Memory B cell (primary cell): ENCODE measurements around the gene ZNF526.

Experiments
- ATAC-seq: fragments of 150-1000 bp; cut with Tn5 transposase; 2 replicates; pipeline ENCODE4 v1.10.0; 2021; ENCODE audit warnings: low read depth, mild to moderate bottlenecking, moderate library complexity
- DNase-seq, 2 donors: peaks; one replicate each; pipeline ENCODE4 v3.0.0; 2022; ENCODE audit warnings: low spot score in 2 of 2
- H3K27ac Mint-ChIP-seq: one replicate; pipeline ENCODE4 v1.8.0; 2022; ENCODE audit warnings: mild to moderate bottlenecking, moderate library complexity, mixed read lengths
- H3K27me3 Mint-ChIP-seq: one replicate; pipeline ENCODE4 v1.8.0; 2022; ENCODE audit warnings: mixed read lengths
- H3K36me3 Mint-ChIP-seq: one replicate; pipeline ENCODE4 v1.8.0; 2022; ENCODE audit warnings: mild to moderate bottlenecking, mixed read lengths
- H3K4me1 Mint-ChIP-seq: one replicate; pipeline ENCODE4 v1.8.0; 2022; ENCODE audit warnings: mixed read lengths
- H3K4me3 Mint-ChIP-seq: one replicate; pipeline ENCODE4 v1.8.0; 2022; ENCODE audit warnings: mild to moderate bottlenecking, moderate library complexity, mixed read lengths
- H3K9me3 Mint-ChIP-seq: one replicate; pipeline ENCODE4 v1.8.0; 2022; ENCODE audit warnings: mixed read lengths

Gene ZNF526

DNA sequence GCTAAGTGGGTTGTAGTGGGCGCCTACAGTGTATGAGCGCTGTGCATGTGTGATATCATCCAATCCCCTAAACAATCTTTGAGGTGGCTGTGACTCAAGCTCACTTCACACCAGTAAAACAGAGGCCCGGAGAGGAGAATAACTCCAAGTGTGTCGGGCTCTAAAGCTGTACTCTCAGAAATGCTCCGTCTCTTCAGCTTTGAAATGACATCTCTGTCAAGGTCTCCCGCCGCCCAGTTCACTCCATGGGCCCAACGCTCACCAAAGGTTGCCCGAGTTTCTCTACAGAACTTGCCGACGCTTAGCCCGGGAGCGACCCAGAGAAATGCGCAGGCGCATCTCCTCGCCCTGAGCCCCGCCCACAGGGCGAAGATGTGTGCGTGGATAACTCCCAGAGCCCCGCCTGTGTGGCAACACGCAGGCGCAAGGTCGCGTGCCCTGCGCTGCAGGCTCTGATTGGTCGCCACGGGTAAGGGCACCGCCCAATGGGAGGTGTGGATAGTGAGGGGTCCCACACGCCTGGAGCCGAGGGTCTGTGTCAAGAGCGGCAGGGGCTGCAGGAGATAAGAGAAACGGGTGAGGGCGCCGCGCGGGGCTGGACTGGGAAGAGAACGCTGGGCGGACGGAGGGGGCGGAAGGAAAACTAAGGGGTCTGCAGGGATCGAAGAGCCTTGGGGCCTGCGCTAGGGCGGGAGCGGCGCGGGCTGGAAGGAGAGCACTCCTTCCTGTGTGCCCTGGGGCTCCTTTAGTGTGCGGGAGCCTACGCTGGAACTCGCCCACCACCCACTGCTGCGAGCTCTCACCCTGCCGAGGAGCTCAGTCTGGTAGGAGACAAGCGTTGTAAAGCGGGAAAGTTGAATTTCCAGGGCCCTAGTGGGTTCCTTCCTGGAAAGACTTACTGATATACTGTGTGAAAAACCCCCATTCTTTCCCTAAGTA, at the start of gene ZNF526:
Gene ZNF526 (plus strand): TSS at position 501 of the 939 bp plus-strand sequence. CDS start 4,092 bp downstream, outside the sequence.
- Mint-ChIP-seq H3K36me3 (peaks cover 6% of the 10 kb centered on the region), H3K9me3 (no peaks in the 10 kb centered on the region), H3K4me3 (peak within 1 kb of the TSS; percentile 94), H3K4me1 (peaks cover 44% of the 10 kb centered on the region), H3K27ac (peak within 1 kb of the TSS; percentile 91), H3K27me3 (no peaks in the 10 kb centered on the region)
- DNase-seq (peak; percentile 92 to 95), ATAC-seq (peak; percentile 76)

GRCh38 chr19:42170715-42171114, 49.4 kb upstream of the ZNF526 start:
- no peak for DNase-seq
- Mint-ChIP-seq H3K36me3 (no peaks in the 10 kb centered on the region), H3K27me3 (peaks cover 1% of the 10 kb centered on the region), H3K4me3 (no peak overlapping the region), H3K9me3 (no peaks in the 10 kb centered on the region), H3K4me1 (peaks cover 4% of the 10 kb centered on the region), H3K27ac (no peak overlapping the region)
- no peak for ATAC-seq

GRCh38 chr19:42172261-42172660, 47.9 kb upstream of the ZNF526 start:
- H3K27ac Mint-ChIP-seq: no peak overlapping the region
- DNase-seq (no peak), ATAC-seq (no peak)
- no peaks in the 10 kb centered on the region for H3K36me3 Mint-ChIP-seq
- peaks cover 6% of the 10 kb centered on the region for H3K27me3 Mint-ChIP-seq
- no peak overlapping the region for H3K4me3 Mint-ChIP-seq
- H3K4me1 Mint-ChIP-seq: peaks cover 12% of the 10 kb centered on the region
- H3K9me3 Mint-ChIP-seq: no peaks in the 10 kb centered on the region

DNA sequence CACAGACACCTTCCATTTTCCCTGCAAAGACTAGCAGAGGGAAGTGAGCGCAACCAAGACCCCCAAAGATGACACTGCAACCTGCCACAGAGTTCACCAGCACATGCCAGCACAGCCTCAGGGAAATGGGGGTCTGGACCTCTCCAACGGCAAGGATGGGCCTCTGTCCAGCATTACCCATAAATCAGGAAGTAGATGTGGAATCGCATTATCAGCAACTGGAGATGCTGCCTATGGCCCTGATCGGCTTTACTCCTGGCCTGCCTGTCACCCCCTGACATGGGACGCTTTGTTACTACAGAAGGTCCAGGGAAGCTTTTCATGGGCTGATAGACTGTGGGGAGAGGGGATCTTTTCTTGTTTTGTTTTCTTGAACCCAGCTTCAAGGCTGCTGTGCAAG, 46.4 kb upstream of the ZNF526 start:
- peaks cover 12% of the 10 kb centered on the region for H3K4me1 Mint-ChIP-seq
- no peak overlapping the region for H3K4me3 Mint-ChIP-seq
- no peak for ATAC-seq
- H3K27ac Mint-ChIP-seq: no peak overlapping the region
- H3K36me3 Mint-ChIP-seq: no peaks in the 10 kb centered on the region
- no peaks in the 10 kb centered on the region for H3K9me3 Mint-ChIP-seq
- peaks cover 6% of the 10 kb centered on the region for H3K27me3 Mint-ChIP-seq
- no peak for DNase-seq

GRCh38 chr19:42174188-42174587, 45.9 kb upstream of the ZNF526 start:
- H3K4me1 Mint-ChIP-seq: peaks cover 12% of the 10 kb centered on the region
- ATAC-seq (no peak), DNase-seq (no peak)
- no peaks in the 10 kb centered on the region for H3K9me3 Mint-ChIP-seq
- no peak overlapping the region for H3K27ac Mint-ChIP-seq
- no peaks in the 10 kb centered on the region for H3K36me3 Mint-ChIP-seq
- H3K27me3 Mint-ChIP-seq: peaks cover 6% of the 10 kb centered on the region
- H3K4me3 Mint-ChIP-seq: no peak overlapping the region

DNA sequence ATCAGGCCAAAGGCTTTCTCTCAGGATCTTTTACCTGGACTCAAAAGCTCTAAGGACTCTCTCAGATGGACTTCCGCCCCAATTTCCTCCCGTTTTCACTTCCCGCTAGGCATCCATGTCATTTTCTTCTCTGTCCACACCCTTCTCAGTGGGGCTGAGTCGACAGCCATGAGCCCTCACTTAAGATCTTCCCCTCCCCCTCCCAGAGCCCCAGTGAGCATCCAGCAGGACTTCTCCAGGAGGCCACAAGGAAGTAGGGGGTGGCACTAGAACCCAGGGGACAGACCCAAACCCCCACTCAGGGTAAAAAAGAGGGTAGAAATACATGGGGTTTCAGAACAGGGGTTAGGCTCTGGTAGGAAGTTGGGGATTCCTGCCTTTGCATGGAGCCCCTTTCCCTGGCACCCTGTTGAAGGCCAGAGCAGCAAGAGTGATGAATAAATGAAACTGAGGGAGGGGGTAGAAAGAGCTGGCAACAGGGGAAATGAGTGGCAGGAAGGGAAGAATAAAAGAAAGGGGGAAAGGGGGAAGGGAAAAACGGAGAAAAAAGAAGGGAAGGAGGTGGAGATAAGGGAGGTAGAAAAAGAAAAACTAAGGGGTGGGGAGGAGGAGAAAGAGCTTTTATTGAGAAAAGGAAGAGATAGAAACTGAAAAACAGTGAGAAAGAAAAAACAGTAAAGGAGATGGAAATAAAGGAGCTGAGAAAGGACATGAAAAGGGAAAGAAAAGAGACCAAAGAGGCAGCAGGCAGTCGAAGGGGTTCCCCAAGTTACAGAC, 45.0 kb upstream of the ZNF526 start:
- Mint-ChIP-seq H3K27me3 (peaks cover 8% of the 10 kb centered on the region), H3K4me1 (peaks cover 12% of the 10 kb centered on the region), H3K27ac (no peak overlapping the region), H3K4me3 (peak overlapping the region; percentile 95), H3K9me3 (no peaks in the 10 kb centered on the region), H3K36me3 (no peaks in the 10 kb centered on the region)
- no peak for DNase-seq
- ATAC-seq: no peak

GRCh38 chr19:42175952-42176648, 44.0 kb upstream of the ZNF526 start:
- no peaks in the 10 kb centered on the region for H3K36me3 Mint-ChIP-seq
- peaks cover 8% of the 10 kb centered on the region for H3K27me3 Mint-ChIP-seq
- no peak for DNase-seq
- H3K9me3 Mint-ChIP-seq: no peaks in the 10 kb centered on the region
- peaks cover 12% of the 10 kb centered on the region for H3K4me1 Mint-ChIP-seq
- no peak overlapping the region for H3K27ac Mint-ChIP-seq
- H3K4me3 Mint-ChIP-seq: peak overlapping the region; percentile 95
- peak; percentile 22 for ATAC-seq

DNA sequence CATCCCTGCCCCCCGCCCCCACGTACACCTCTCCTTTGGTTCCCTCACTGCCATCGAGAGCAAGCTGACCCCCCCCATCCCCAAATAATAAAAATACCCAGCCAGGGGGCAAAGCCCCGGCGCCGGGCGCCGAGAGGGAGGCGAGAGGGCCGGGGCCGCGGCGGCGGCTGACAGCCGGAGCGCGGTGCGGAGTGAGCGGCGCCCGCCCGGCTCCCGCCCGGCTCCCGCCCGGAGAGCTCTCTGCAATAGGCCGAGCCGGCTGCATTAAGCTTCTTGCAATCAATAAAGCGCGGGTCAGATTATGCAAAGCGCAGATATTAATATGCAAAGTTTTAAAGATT, 43.5 kb upstream of the ZNF526 start:
- Mint-ChIP-seq H3K4me3 (peak overlapping the region; percentile 95), H3K27ac (no peak overlapping the region), H3K27me3 (peaks cover 8% of the 10 kb centered on the region), H3K4me1 (peaks cover 12% of the 10 kb centered on the region), H3K9me3 (no peaks in the 10 kb centered on the region), H3K36me3 (no peaks in the 10 kb centered on the region)
- peak in 1 of 2 donors; percentile 50 for DNase-seq
- ATAC-seq: peak; percentile 41

DNA sequence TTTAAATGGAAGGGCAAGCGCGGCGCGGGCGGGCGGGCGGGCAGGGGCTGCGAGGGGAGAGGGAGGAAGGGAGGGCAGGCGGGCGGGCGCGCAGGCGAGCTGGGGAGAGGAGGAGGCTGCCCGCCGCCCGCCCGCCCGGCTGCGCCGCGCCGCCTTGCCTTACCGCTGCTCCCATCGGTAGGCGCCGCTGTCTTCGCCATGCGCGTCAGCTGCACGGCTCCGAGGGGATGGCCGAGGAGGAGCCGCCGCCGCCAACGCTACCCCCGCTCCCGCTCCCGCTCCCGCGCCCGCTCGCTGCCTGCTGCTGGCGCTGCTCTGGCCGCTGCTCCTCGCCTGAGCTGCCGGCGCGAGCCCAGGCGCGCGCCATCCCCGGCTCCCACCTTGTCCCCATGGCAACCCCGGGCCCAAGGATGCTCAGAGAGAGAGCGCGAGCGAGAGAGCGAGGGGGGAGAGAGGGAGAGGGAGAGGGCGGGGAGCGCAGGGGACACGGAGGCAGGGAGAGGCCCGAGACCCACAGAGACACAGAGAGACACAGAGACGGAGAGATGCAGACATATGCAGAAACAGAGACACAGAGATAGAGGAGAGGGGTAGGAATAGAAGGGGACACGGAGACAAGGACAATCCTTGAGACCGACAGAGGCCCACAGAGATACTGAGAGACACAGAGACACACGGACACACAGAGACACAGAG, 43.0 kb upstream of the ZNF526 start:
- Mint-ChIP-seq H3K9me3 (no peaks in the 10 kb centered on the region), H3K27ac (no peak overlapping the region), H3K4me1 (peaks cover 16% of the 10 kb centered on the region), H3K4me3 (no peak overlapping the region), H3K27me3 (peaks cover 8% of the 10 kb centered on the region), H3K36me3 (no peaks in the 10 kb centered on the region)
- DNase-seq (peak; percentile 63 to 67), ATAC-seq (peak; percentile 94)

DNA sequence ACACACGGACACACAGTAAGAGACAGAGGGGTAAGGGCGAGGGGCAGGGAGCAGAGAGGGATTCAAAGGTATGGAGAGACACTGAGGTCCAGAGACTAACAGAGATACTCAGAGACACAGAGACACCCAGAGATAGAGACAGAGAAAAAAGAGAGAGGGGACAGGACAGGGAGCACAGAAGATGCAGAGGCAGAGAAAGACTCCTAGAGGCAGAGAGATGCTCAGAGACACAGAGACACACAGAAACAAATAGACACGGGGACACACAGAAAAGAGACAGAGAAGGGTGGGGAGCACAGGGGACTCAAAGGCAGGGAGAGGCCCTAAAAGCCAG, 42.5 kb upstream of the ZNF526 start:
- Mint-ChIP-seq H3K4me3 (no peak overlapping the region), H3K4me1 (peaks cover 21% of the 10 kb centered on the region), H3K36me3 (no peaks in the 10 kb centered on the region), H3K27ac (no peak overlapping the region), H3K27me3 (peaks cover 8% of the 10 kb centered on the region), H3K9me3 (no peaks in the 10 kb centered on the region)
- ATAC-seq (no peak), DNase-seq (no peak)

- Mint-ChIP-seq H3K27ac (no peak overlapping the region), H3K27me3 (peaks cover 8% of the 10 kb centered on the region), H3K9me3 (no peaks in the 10 kb centered on the region), H3K36me3 (no peaks in the 10 kb centered on the region), H3K4me1 (peaks cover 24% of the 10 kb centered on the region), H3K4me3 (no peak overlapping the region)
- ATAC-seq: no peak
- DNase-seq: no peak
Measured at GRCh38 chr19:42178791-42179674, 41.1 kb upstream of the ZNF526 start.

DNA sequence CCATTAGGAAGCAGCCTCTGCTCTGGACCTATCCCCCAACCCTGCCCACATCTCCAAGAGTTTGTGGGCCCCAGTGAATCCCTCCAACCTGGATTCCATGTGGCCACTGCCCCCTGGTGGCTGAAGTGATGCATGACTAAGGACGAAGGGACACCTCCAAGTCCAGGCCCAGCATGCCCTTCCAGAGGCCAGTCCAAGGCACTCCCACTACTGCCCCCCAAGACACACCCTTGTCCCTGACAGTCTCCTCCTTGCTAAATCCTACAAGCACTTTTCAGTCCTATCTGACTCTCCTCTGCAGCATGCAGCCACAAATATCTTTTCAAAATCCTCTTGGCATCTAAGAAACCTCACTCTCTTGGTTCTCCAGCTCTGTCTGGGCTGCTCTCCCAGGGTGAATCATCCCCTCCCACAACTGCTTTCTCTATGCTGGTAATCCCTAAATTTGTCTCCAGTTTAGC, 35.7 kb upstream of the ZNF526 start:
- H3K4me3 Mint-ChIP-seq: no peak overlapping the region
- peak; percentile 63 for ATAC-seq
- H3K36me3 Mint-ChIP-seq: no peaks in the 10 kb centered on the region
- H3K9me3 Mint-ChIP-seq: no peaks in the 10 kb centered on the region
- no peak overlapping the region for H3K27ac Mint-ChIP-seq
- DNase-seq: peak; percentile 44 to 68
- H3K4me1 Mint-ChIP-seq: peaks cover 31% of the 10 kb centered on the region
- H3K27me3 Mint-ChIP-seq: peaks cover 2% of the 10 kb centered on the region

DNA sequence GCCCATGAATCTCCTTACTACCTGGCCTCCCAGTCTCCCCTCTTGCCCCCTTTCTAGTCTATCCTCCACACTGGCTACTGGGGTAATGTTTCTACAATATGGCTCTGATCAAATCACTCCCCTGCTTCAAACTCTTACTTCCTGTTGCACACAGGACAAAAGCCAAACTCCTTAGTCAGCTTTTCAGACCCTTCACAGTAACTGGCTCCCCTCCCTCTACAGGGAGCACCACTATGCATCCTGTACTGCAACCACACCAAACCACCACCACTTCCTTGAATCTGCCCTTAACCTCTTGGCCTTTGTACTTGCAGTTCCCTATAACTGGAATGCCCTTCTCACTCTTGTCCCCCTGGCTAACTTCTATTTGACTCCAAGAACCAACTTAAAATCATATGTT, 34.8 kb upstream of the ZNF526 start:
- peaks cover 36% of the 10 kb centered on the region for H3K4me1 Mint-ChIP-seq
- no peak for DNase-seq
- ATAC-seq: no peak
- H3K36me3 Mint-ChIP-seq: no peaks in the 10 kb centered on the region
- H3K9me3 Mint-ChIP-seq: no peaks in the 10 kb centered on the region
- no peak overlapping the region for H3K27ac Mint-ChIP-seq
- H3K4me3 Mint-ChIP-seq: peak overlapping the region; percentile 1
- H3K27me3 Mint-ChIP-seq: no peaks in the 10 kb centered on the region
